ENCODE data around the gene CCDC17. TPM values are rescaled to one million over a fixed set of nuclear protein-coding genes. Genes with fewer than 3 reads are reported as not detected.

Gene CCDC17
- polyA plus RNA-seq, 1 experiment: 0.19 TPM

DNA sequence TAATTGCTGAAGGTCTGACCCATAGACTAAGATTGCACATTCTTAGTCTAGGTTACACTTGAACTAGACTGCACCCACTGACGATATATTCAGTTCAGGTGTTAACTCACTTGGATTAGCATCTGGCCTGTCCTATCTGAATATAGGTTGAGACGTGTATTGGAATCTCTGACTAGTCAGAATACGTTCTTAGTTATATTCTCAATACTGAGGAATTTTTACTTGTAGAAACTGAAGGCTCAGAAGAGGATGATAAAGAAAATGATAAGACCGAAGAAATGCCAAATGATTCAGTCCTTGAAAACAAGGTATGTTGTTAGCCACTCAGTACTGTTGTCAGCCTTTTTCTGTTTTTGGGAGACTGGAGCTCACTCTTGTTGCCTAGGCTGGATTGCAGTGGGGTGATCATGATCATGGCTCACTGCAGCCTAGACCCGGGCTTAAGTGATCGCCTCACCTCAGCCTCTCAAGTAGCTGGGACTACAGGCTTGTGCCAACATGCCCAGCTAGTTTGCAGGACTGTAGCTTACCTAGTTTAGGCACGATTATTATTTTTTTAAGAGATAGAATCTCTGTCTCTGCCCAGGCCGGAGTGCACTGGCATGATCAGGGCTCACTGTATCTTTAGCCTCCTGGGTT, 10.8 kb downstream of the CCDC17 start:
- Histone ChIP-seq H3K4me3 (ENCODE audit: low read depth, low read length) (no peak overlapping the region), H3K27ac (ENCODE audit: low read depth, low read length) (no peak overlapping the region), H3K9me3 (ENCODE audit: control insufficient read depth, insufficient read depth, low read length) (no peaks in the 10 kb centered on the region), H3K27me3 (ENCODE audit: control insufficient read depth, insufficient read depth, low read length) (no peaks in the 10 kb centered on the region)
- TF ChIP-seq, protein P1, sequence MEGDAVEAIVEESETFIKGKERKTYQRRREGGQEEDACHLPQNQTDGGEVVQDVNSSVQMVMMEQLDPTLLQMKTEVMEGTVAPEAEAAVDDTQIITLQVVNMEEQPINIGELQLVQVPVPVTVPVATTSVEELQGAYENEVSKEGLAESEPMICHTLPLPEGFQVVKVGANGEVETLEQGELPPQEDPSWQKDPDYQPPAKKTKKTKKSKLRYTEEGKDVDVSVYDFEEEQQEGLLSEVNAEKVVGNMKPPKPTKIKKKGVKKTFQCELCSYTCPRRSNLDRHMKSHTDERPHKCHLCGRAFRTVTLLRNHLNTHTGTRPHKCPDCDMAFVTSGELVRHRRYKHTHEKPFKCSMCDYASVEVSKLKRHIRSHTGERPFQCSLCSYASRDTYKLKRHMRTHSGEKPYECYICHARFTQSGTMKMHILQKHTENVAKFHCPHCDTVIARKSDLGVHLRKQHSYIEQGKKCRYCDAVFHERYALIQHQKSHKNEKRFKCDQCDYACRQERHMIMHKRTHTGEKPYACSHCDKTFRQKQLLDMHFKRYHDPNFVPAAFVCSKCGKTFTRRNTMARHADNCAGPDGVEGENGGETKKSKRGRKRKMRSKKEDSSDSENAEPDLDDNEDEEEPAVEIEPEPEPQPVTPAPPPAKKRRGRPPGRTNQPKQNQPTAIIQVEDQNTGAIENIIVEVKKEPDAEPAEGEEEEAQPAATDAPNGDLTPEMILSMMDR (IDR thresholded peaks at IDR 0.05; ENCODE audit: low read depth, low read length): no peak
- ChIA-PET CTCF (no interaction called here), POLR2A (no interaction called here)
- no peak for DNase-seq (ENCODE audit: low read depth, low spot score)

DNA sequence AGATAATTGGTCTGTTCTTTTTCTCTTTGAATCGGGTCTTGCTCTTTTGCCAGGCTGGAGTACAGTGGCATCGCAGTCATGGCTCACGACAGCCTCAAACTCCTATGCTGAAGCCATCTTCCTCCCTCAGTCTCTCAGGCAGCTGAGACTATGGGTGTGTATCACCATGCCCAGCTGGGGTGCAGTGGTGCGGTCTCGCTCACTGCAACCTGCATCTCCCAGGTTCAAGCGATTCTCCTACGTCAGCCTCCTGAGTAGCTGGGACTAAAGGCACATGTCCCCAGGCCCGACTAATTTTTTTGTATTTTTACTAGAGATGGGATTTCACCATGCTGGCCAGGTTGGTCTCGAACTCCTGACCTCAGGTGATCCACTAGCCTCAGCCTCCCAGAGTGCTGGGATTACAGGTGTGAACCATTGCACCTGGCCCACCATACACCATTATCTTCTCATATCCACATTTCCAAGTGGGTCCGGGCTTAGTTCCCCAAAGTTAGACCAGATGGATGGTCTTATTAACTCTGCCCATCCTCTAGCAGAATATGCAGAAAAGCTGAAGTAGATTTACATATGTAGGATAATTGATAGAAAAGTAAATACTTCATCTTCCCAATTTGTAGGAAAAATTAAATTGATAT, 13.1 kb downstream of the CCDC17 start:
- TF ChIP-seq, protein P1 (IDR thresholded peaks at IDR 0.05; ENCODE audit: low read depth, low read length): no peak
- Histone ChIP-seq H3K27ac (ENCODE audit: low read depth, low read length) (no peak overlapping the region), H3K4me3 (ENCODE audit: low read depth, low read length) (no peak overlapping the region), H3K27me3 (ENCODE audit: control insufficient read depth, insufficient read depth, low read length) (no peaks in the 10 kb centered on the region), H3K9me3 (ENCODE audit: control insufficient read depth, insufficient read depth, low read length) (no peaks in the 10 kb centered on the region)
- ChIA-PET CTCF (no interaction called here), POLR2A (no interaction called here)
- no peak for DNase-seq (ENCODE audit: low read depth, low spot score)

DNA sequence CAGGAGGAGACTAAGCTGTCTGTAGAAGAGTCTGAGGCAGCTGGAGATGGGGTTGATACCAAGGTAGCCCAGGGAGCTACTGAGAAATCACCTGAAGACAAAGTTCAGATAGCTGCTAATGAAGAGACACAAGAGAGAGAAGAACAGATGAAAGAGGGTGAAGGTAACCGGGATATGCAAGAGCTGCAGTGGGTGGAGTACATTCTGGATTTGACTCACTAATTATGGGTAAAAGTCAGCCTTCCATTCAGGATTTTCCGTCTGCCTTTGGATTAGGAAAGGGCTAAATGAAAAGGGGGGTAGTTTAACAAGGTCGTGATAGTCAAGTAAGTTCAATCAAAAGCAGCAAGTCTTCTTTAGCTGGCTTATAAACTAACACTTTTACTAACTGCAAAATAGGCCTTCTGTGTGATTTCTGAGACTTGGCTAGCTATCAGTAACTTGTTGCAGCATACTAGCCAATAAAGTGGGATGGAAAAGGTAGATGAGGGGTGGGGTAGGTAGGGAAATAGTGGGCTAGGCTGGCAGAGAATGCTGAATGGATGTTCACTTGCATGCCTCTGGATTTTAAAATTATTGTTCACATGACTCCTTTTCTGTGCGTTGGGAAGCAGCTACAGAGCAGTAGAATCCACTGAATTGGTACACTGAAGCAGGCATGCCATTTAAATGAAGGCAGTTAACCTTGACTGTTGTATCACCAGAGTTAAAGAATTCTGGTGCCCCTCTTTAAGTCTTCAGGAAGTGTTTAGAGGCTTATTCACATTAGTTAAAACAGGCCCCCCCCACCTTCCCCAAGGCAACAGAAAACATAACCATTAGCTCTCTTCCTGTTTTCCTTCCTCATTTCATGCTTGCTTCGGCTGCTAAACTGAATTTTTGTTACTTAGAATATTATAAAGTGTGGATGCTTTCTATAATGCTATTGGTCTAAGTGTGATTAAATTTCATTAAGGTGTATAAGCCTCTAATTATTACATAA, 15.4 kb downstream of the CCDC17 start:
- ChIA-PET CTCF (interaction anchor here (0.6 kb wide), 1 partner anchor 21 kb away, joined by 8 read pairs; no protein-coding TSS in a partner anchor), POLR2A (no interaction called here)
- H3K4me3 ChIP-seq (ENCODE audit: low read depth, low read length): no peak overlapping the region
- no peaks in the 10 kb centered on the region for H3K27me3 ChIP-seq (ENCODE audit: control insufficient read depth, insufficient read depth, low read length)
- TF ChIP-seq, protein P1 (IDR thresholded peaks at IDR 0.05; ENCODE audit: low read depth, low read length): no peak
- DNase-seq (ENCODE audit: low read depth, low spot score): no peak
- H3K9me3 ChIP-seq (ENCODE audit: control insufficient read depth, insufficient read depth, low read length): no peaks in the 10 kb centered on the region
- no peak overlapping the region for H3K27ac ChIP-seq (ENCODE audit: low read depth, low read length)

DNA sequence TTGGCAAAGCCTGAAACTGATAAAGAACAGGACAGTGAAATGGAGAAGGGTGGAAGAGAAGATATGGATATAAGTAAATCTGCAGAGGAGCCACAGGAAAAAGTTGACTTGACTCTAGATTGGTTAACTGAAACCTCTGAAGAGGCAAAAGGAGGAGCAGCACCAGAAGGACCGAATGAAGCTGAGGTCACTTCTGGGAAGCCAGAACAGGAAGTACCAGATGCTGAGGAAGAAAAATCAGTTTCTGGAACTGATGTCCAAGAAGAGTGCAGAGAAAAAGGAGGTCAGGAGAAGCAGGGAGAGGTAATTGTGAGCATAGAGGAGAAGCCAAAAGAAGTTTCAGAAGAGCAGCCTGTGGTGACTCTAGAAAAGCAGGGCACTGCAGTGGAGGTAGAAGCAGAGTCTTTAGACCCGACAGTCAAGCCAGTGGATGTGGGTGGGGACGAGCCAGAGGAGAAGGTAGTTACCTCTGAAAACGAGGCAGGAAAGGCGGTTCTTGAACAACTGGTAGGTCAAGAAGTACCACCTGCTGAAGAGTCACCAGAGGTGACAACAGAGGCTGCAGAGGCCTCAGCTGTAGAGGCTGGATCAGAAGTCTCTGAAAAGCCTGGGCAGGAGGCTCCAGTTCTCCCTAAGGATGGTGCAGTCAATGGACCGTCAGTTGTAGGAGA, 16.3 kb downstream of the CCDC17 start:
- DNase-seq (ENCODE audit: low read depth, low spot score): no peak
- CTCF ChIA-PET: no interaction called here
- Histone ChIP-seq H3K27me3 (ENCODE audit: control insufficient read depth, insufficient read depth, low read length) (no peaks in the 10 kb centered on the region), H3K9me3 (ENCODE audit: control insufficient read depth, insufficient read depth, low read length) (no peaks in the 10 kb centered on the region), H3K27ac (ENCODE audit: low read depth, low read length) (no peak overlapping the region), H3K4me3 (ENCODE audit: low read depth, low read length) (no peak overlapping the region)
- TF ChIP-seq, protein P1 (IDR thresholded peaks at IDR 0.05; ENCODE audit: low read depth, low read length): no peak
- POLR2A ChIA-PET: no interaction called here
